Measurements from ENCODE around the gene OR8A1. TPM values are rescaled to one million over a fixed set of nuclear protein-coding genes. Genes with fewer than 3 reads are reported as not detected.

Gene OR8A1
- total RNA-seq, 1 donor from 2014 or later = 0.46 TPM

Other genes starting within 250 kb of the OR8A1 start
- gene OR8D2, start 249.8 kb upstream of the OR8A1 start, total RNA-seq (ENCODE audit: unreplicated experiment) = not detected
- gene OR8B2, start 185.5 kb upstream of the OR8A1 start, total RNA-seq (ENCODE audit: unreplicated experiment) = not detected
- gene OR8B3, start 171.0 kb upstream of the OR8A1 start, total RNA-seq (ENCODE audit: unreplicated experiment) = not detected
- not detected for gene OR8B4, start 145.1 kb upstream of the OR8A1 start, total RNA-seq (ENCODE audit: unreplicated experiment)
- 0.28 TPM for gene OR8B8, start 124.3 kb upstream of the OR8A1 start, total RNA-seq (ENCODE audit: unreplicated experiment)
- not detected for gene OR8B12, start 26.3 kb upstream of the OR8A1 start, total RNA-seq (ENCODE audit: unreplicated experiment)
- 0.21 TPM for gene PANX3, start 41.4 kb downstream of the OR8A1 start, total RNA-seq (ENCODE audit: unreplicated experiment)
- 87.3 TPM for gene TBRG1, start 52.9 kb downstream of the OR8A1 start, total RNA-seq (ENCODE audit: unreplicated experiment)
- 11.4 TPM for gene SIAE, start 103.7 kb downstream of the OR8A1 start, total RNA-seq (ENCODE audit: unreplicated experiment)
- 4.3 TPM for gene SPA17, start 103.9 kb downstream of the OR8A1 start, total RNA-seq (ENCODE audit: unreplicated experiment)
- 17.0 TPM for gene NRGN, start 169.9 kb downstream of the OR8A1 start, total RNA-seq (ENCODE audit: unreplicated experiment)
- gene VSIG2, start 182.3 kb downstream of the OR8A1 start, total RNA-seq (ENCODE audit: unreplicated experiment) = 8.6 TPM
- gene ESAM, start 192.3 kb downstream of the OR8A1 start, total RNA-seq (ENCODE audit: unreplicated experiment) = 490 TPM
- gene MSANTD2, start 230.4 kb downstream of the OR8A1 start, total RNA-seq (ENCODE audit: unreplicated experiment) = 32.4 TPM

All from endothelial cell (in vitro differentiated cells).